ENCODE data around the gene MAD1L1. TPM values are rescaled to one million over a fixed set of nuclear protein-coding genes. Genes with fewer than 3 reads are reported as not detected.
A peak's percentile ranks its signal among the peaks of the same experiment; 100 is the strongest.

The MAD1L1 gene
- total RNA-seq, 1 donor from 2014 or later = 58.0 TPM

DNA sequence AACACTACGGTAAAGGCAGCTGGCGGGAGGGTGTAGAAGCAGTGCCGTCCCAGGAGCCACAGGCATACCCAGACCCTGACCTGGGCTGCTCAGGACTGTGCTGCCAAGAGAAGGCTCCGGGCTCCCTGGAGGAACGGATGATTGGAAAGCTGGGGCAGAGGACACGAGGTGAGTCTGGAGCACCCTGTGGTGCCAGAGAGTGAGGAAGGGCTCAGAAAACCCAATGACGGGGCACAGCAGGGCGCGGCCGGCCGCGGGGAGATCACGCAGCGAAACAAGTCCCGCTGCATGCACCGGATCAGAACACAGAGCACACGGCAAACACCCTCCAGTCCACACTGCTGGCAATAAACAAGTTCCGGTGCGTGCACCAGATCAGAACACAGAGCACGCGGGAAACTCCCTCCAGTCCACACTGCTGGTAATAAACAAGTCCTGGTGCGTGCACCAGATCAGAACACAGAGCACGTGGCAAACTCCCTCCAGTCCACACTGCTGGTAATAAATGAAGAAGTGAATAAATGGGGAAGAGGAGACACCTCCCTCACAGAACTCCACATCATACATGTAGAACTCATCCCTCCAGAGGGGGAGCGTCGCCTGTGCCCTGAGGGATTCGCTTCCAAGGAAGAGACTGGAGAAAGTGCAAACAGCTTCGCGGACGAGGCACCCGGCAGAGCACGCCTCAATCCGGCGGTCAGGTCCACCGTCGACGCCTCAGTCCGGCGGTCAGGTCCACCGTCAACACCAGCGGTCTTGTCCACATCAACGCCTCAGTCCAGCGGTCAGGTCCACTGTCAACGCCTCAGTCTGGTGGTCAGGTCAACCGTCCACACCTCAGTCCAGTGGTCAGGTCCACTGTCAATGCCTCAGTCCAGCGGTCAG is 265.0 kb downstream of the MAD1L1 start:
- DNase-seq = no peak

DNA sequence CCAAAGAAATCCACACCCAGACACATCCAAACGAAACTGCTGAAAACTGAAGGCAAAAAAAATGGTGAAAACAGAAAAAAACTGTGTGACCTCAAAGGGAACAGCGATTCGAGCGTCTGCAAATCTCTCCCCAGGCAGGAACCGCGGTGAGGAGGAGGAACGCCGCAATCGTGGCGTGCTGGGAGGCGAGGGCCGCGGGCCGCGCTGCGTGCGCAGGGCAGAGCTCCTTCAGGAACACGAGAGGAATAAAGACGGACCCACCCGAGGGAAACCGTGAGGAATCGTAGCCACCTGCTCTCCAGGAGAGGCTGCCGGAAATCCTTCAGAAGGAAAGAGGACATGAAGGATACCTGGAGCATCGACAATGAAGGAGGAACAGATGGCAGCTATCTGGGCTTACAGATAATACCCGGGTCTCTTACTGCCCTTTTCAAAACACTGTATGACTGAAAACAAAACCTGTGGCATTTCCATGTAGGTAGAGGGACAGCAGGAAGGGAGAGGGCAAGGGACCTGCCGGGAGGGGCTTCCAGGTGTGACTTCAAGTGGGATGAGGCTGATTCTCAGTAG is 266.0 kb downstream of the MAD1L1 start:
- DNase-seq = no peak

DNA sequence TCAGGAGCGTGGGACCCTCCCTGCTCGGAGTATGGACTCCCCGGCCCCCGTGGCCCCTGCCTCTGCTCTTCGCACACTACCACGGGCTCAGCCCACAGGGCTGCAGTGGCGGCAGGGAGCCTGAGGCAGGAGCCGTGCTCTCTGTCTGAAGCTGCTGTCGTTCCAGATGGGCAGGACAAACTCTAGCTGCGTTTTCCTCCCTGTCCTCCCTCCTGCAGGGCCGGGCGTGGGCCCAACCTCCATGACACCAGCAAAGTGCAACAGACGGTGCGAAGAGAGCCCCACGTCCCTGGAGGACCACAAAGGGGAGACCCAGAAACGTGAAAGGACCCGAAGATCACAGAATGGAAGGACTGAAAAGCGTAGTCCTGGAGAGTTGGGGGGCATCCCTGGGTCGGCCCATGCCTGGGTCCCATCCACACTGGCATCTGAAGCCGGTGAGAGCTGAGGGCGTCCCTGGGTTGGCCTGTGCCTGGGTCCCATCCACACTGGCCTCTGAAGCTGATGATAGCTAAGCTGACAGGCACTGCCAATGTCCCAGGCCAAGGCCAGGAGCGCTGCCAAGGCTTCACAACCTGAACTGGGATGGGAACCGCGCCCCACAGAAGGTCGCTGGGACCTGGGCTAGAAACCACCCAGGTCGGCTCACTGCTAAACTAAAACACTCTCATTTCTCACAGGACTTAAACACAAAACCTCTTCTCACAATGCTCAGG is 267.0 kb downstream of the MAD1L1 start:
- DNase-seq = no peak

DNA sequence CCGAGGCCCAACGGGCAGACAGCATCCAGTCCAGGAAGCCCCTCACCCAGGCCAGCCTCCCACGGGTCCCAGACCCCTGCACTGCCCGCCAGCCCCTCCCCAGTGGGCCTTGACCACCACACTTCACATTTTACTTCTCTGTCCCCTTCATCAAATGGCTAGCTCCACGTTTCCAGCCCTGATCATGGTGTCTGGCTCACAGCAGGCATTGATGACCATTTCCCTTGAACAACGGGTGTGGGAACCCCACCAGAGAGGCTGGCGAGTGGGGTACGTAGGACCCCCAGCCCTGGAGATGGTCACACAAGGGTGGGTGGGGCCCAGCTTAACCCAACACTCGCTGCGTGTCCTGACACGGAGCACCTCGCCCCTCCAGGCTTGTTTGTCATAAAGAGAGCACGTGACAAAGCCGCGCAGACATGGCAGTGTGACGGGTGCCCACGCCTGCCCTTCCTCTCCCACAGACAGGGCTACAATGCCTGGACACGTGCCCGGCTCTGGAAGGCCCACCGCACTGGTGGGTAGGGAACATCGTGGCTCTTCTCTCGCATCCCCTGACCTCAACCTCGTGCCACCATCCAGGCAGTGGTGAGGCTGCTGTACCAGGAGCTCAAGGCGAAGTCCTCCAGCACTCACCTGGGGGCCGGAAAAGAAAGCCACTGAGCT is 267.7 kb downstream of the MAD1L1 start:
- no peak for DNase-seq

DNA sequence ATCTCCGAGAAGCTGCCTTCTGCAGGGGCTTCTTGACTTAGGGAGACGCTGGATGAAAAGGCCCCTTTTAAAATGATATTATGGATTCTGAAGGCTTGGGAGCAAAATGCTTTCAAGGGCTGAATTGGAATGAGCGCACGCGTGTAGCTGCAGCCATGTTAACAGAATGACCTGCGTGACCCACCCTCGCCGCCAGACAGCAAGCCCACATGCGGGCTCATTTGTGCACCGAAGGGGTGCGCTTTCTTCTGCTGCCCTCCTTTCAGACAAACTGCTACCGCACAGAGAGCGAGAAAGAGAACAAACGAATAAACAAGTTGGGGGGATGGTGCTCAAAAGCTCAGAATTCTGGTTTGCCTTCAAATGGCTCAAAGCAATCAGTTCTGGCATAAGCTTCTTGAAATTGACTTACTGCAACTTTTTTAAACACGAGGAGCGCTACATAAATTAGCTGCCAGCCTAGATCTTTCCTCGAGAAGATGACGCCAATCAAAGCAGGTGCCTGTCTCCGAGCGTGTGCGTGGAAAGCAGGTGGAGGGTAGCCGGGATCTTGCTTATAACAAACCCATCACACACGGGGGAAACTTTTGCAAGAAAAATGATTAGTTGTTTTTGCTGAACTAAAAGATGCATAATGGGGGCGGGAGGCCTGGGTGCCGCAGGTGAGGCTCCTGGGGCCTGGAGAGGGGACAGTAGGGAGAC is 268.4 kb downstream of the MAD1L1 start:
- DNase-seq = no peak

DNA sequence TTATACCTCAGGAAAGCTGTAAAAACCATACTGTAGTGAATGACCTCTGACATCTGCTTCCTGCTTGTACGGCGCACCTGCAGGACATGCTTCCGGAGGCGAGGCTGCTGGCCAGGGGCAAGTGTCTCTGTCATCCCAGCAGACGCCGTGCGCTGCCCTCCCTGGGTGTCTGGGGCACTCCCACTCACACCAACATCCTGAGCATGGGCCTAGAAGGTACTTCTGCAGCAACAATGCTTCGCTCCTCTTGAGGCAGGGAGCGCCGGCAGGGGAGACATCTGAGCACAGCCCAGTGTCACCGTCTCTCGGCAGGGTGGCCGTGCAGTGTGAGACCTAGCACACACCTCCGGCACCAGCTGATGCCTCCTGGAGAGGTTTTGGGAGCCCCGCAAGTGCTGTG is 269.2 kb downstream of the MAD1L1 start:
- DNase-seq = no peak

DNA sequence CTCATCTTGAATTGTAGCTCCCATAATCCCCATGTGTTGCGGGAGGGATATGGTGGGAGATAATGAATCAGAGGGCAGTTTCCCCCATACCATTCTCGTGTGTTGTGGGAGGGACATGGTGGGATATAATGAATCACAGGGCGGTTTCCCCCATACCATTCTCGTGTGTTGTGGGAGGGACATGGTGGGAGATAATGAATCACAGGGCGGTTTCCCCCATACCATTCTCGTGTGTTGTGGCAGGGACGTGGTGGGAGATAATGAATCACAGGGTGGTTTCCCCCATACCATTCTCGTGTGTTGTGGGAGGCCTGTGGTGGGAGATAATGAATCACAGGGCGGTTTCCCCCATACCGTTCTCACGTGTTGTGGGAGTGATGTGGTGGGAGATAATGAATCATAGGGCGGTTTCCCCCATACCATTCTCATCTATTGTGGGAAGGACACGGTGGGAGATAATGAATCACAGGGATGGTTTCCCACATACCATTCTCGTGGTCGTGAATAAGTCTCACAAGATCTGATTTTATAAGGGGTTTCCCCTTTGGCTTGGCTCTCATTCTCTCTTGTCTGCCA is 271.0 kb downstream of the MAD1L1 start:
- no peak for DNase-seq

DNA sequence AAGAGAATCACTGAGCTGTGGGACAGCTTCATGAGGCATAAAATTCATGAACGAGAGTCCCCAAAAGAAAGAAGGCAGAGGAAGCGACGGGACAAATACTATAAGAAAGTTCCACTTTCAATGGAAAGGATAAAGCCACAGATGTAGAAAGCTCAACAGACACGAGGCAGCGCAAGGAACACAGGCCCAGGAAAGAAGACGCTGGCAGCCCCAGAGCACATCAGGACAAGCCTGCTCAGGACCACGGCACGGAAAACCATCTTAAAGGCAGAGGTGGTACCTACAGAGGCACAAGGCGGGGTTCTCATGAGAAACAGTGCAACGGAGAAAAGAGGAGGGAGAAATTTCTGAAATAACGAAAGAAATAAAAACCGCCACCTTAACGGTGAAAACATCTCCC is 273.4 kb downstream of the MAD1L1 start:
- no peak for DNase-seq

DNA sequence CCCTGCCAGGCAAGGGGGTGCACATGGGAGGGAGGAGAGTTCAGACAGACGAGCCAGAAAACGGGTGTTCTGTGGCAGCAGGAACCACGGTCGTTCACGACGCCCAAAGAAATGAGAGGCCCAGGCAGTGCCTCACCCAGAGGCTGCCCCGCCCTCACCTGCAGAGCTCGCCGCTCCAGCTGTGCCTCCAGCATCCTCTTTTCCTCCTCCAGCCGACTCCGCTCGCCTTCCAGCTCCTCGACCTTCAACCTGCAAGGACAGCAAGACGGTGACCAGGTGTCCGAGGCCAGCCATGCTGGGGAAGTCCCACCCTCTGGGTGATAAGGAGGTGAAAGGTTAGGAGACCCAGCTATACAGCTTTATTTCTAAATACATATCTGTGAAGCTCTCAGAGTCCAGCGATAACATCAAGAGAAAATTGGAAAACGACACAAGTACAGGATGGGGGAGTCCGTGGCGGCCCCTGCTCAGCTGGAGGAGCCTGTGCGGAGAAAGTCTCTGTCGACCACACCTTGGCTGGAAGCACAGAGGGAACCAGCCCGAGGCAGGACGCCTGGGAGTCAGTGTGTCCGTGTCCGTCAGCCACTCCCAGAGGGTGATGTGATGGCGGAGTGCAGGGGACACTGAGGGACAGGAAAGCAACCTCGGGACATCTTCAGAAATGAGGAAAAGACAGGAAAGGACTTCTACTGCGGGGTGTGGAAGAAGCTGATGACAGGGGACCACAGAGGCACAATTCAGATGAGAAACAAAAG is 275.1 kb downstream of the MAD1L1 start:
- no peak for DNase-seq

DNA sequence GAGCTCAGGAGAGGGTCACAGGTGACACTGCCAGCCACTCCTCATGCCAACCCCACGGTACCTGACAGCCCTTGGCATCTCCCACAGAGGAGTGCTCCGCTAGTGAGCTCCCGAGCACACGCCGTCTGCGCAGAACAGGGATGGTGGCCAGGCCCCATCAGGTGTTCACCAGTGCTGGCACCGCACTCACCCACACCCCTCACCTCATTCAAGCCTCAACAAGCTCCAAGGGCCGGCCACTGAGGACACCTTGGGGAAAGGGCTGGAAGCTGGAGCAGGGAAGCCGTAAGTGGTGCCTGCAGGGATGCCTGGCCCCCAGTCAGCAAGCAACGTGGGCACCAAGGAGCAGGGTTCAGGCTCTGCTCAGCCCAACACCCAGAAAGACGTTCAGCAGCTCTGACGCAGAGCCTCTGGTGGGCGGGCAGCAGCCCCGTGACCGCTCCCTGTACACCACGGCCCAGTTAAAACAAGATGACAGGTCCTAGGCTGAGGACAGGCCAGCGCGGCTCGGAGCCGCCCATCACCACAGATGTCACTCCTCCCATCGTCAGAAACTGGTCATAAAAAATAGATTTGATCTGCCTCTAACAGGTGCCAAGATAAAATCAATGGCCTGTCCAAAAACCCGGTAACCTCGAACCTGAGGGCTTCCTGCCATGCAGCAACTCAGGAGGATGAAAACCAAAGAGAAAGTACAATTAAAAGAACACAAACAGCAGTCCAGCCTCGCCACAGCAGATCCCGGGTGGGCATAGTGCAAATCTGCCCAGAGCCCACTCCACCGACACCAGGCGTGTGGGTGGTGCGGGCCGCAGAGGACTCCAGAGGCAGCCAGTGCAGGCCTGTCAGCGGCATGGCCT is 275.9 kb downstream of the MAD1L1 start:
- no peak for DNase-seq

DNA sequence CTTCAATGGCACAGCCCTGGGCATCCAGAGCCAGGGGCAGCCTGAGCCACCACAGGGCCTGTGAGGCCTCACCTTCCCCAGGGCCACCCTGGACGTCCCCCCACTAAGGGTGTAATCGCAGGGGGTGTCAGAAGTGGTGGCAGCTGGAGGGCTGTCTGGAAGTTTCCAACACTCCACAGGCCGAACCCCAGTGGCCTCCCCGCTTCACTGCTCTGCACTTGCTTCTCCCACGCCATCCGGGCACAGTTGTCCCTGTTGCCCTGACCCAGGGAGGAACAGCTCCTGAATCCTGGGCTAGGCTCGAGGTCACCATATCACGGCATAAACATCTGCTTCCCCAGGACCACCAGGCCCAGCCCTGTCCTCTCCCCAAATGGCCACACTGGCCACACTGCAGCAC is 276.6 kb downstream of the MAD1L1 start:
- no peak for DNase-seq

DNA sequence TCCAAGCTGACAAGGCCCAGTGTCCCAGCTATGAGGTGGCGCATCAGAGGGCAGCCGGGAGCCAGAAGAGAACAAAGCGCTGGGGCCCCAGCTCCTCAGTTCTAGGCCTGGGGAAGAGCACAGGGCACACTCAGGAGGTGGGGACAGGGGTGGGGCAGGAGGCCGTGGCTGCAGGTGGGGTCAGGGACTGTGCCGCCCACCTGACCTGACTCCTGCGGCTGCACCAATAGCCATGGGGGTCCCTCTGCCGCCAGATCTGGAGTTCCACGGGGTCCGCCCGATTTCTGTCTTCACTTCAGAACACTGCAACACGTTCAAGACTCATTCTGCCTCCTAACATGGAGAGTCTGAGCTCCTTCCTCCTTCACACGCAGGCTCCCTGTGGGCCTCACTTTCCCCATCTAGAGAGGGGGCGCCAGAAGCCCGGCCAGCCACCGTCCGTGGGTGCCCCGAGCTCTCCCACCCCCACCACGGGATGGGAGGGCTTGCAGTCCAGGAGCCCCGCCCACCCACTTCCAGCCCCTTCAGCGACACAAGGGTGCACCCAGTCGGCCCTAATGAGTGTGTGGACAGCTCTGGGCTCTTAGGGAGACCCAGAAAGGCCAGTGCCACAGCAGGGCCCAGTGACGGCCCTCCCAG is 278.3 kb downstream of the MAD1L1 start:
- no peak for DNase-seq

DNA sequence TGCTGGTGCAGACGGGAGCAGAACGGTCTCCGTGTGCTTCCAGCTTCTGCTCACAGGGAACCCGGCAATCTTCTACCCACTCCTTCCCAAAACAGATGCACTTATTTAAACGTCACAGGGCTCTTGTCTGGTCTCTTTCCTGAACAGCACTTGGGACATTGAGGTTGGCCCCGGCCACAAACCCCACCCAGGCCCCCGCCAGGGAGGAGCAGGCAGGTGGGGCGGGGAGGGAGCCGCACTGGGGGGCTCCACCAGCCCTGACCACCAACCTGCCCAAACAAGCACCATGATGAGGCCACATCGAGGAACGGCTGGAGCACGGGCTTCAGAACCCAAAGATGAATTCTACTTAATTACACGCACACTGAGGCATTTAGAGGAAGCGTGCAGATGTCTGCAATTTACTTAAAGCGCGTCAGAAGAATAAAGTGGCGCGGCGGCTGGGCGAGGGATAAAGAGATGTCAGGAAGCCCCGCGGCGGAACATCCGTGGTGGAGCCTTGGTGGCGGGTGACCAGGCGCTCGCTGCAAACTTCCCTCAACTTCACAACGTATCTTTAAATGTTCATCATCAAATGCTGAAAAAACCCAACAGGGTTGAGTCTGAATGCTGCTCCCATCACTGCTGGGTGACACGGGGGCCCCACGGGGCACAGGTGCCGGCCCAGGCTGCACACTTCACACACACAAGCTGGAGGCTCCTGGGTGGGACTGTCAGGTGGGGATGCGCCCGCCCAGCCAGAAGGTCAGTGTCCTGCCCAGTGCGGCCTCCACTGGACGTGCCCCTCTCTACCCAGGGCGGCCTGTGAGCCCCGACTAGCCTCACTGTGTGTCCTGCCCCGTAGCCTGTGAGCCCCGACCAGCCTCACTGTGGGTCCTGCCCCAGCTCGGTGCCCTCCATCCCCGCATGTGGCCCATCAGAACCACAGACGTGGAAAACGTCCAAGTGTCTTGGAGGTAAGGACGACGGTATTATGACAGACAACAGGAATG is 279.2 kb downstream of the MAD1L1 start:
- DNase-seq = no peak

DNA sequence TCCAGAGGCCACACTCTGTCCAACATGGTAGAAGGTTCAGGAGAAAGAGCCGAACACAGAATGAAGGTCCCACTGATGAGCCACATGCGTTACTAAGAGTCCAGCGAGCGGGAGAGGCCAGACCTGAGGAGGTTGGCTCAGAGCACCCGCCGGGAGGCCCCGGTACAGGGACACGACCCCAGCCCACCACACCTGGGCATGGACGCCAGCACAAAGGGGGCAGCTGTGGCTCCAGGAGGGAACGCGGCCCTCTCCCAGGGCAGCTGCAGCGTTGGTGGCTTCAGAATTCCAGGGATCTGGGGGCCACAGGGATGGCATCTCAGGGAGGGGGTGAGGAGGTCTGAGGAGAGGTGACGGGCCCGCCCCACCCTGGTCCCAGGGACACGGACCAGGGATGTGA is 280.0 kb downstream of the MAD1L1 start:
- DNase-seq = no peak

DNA sequence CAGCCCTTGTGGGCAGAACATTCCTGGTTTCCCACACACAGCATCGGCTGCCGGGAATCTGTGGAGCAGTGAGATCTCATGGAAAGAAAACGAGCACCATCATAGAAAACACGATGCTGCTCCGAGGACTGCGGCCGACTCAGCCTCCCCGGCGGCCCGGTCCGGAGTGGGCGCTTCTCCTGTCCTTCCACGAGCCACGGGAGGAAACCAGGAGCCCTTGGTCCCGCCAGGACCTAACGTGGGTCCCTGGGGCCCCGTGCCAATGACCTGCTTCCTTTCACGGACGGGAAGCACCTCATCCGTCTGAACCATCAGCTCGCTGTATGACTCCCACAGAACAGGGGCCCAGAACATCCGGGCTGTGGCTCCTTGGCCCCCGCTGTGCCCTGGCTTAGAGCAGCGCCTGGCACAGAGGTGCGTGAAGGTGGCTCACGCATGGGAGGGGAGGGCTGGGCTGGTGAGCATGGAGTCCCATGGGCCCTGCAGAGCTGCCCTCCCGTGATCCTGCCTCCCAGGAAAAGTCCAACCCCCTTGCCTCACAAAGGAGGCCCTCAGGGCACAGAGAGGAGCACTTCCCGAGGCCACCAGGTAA is 280.5 kb downstream of the MAD1L1 start:
- DNase-seq = no peak

DNA sequence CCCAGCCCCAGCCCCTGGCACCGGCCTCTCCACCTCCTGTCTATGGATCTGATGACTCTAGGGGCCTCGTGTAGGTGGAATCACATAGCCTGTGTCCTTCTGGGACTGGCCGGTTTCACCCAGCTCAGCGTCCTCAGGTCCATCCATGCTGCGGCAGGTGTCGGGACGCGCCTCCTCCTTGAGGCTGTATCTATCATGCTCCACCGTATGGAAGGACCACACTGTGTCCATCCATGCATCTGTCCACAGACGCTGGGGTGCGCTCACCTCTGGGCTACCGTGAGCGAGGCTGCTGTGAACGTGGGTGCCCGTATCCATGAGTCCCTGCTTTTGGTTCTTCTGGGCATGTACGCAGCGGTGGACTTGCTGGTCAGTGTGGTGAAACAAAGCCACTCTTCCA is 281.1 kb downstream of the MAD1L1 start:
- DNase-seq = no peak

DNA sequence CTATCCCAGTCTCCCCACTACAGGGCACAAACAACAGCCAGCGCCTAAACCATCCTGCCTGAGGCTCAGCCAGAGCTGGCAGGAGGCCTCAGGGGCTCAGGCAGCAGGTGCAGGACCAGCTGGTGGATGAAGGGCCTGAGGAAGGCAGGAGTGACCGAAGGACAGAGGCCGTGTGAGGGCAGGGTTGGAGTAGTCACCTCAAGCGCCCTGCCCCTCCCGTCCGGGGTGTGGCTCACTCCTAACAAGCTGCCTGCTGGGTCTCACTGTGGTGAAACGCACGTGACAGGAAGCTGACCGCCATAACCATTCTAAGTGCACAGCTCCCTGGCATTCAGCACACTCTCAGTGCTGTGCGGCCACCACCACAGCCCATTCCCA is 281.6 kb downstream of the MAD1L1 start:
- peak; percentile 75 for DNase-seq
